ENCODE data around the gene MBD3L2.
"Not testable (repeated sequence)": the region's sequence is repeated elsewhere in the genome, so short reads cannot be mapped to it uniquely, and the experiment has no call there.

MBD3L2 gene

DNA sequence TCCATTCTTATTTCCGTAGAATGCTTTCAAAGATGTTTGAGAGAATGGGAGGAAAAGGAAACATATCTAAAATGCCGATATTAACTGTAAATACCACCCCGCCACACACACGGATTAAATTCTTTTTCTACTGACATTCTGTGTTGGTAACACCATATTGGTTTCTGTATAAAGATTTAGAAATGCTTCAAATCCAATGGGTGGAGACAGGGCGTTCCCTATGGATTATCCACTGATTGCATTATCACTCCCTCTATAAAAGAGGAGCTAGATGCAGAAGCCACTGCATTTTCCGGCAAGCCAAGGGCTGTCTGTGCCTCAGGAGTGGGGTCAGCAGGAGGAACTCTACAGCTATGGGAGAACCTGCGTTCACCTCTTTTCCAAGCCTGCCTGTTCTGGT, at the start of gene MBD3L2:
TSS of gene MBD3L2 (plus strand) at position 301 of the 400 bp plus-strand sequence. CDS start at position 354, 53 bp downstream.
- H3K27me3 ChIP-seq (ENCODE audit: control insufficient read depth, insufficient read depth, low read length); H3K36me3 ChIP-seq (ENCODE audit: control insufficient read depth, insufficient read depth, low read length); H3K9me3 ChIP-seq (ENCODE audit: control insufficient read depth, low read length); H3K4me1 ChIP-seq (ENCODE audit: control insufficient read depth, insufficient read depth, low read length); H3K4me3 ChIP-seq (ENCODE audit: low read length); H3K9ac ChIP-seq (ENCODE audit: low read length): not testable (repeated sequence)

DNA sequence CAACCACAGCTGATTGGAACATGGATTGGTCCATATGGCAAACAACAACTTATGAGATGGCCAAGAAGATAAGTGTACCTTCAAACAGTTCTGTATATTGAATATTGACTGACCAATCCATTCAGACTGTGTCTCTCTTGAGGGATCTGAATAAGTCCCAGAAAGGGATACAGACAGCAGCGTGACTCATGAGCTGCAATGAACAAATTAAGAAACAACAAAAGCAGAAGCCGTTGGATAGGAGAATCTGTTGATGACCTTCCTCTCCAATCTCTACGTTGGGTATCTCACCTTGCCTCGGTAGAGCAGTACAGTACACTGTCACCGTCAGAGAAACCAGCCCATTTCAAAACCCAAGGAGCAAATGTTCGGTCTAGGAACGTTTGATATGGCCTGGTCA, 49.2 kb upstream of the MBD3L2 start:
- Histone ChIP-seq H3K9ac (ENCODE audit: low read length) (no peak overlapping the region), H3K36me3 (ENCODE audit: control insufficient read depth, insufficient read depth, low read length) (no peaks in the 10 kb centered on the region), H3K4me3 (ENCODE audit: low read length) (no peak overlapping the region), H3K27me3 (ENCODE audit: control insufficient read depth, insufficient read depth, low read length) (no peaks in the 10 kb centered on the region), H3K4me1 (ENCODE audit: control insufficient read depth, insufficient read depth, low read length) (no peaks in the 10 kb centered on the region), H3K9me3 (ENCODE audit: control insufficient read depth, low read length) (no peaks in the 10 kb centered on the region)

DNA sequence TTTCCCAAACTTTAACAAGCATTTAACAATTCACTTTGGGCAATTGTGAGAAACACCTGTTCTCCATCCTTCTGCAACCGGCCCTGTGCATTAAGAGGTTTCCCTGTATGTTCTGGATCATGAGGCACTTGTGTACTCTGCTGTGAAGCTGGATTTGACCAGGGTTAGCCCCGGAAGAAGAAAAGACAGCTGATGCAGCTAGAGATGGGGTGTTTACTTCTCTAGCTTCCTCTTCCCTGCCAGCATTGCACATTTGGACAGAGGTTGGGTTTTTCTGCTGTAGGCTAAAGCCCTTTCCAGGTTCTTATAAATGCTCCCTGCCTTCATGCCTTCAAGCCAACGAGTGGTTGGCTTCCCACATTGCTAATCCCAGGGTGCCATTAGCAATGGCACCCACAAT, 48.8 kb upstream of the MBD3L2 start:
- Histone ChIP-seq H3K4me3 (ENCODE audit: low read length) (no peak overlapping the region), H3K9me3 (ENCODE audit: control insufficient read depth, low read length) (no peaks in the 10 kb centered on the region), H3K9ac (ENCODE audit: low read length) (no peak overlapping the region), H3K36me3 (ENCODE audit: control insufficient read depth, insufficient read depth, low read length) (no peaks in the 10 kb centered on the region), H3K4me1 (ENCODE audit: control insufficient read depth, insufficient read depth, low read length) (no peaks in the 10 kb centered on the region), H3K27me3 (ENCODE audit: control insufficient read depth, insufficient read depth, low read length) (no peaks in the 10 kb centered on the region)

DNA sequence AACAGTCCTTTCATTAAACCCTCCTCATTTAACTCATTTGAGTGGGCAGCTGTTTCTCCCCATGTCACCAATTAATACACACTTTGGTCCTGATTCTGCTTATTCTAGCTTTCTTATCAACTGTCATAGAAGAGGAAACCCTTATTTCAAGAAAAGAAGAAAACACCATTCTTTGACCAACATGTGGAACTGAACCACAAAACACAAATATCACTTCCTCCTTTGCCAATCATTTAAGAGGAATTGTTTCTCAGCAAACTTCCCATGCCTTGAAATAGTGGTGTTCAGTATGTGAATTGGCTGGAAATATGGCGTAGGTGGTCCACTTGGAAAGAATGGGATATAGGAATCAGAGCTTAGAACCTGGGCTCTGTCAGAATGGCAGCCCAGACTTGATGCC, 48.3 kb upstream of the MBD3L2 start:
- Histone ChIP-seq H3K9ac (ENCODE audit: low read length) (no peak overlapping the region), H3K27me3 (ENCODE audit: control insufficient read depth, insufficient read depth, low read length) (no peaks in the 10 kb centered on the region), H3K4me3 (ENCODE audit: low read length) (no peak overlapping the region), H3K9me3 (ENCODE audit: control insufficient read depth, low read length) (no peaks in the 10 kb centered on the region), H3K36me3 (ENCODE audit: control insufficient read depth, insufficient read depth, low read length) (no peaks in the 10 kb centered on the region), H3K4me1 (ENCODE audit: control insufficient read depth, insufficient read depth, low read length) (no peaks in the 10 kb centered on the region)

DNA sequence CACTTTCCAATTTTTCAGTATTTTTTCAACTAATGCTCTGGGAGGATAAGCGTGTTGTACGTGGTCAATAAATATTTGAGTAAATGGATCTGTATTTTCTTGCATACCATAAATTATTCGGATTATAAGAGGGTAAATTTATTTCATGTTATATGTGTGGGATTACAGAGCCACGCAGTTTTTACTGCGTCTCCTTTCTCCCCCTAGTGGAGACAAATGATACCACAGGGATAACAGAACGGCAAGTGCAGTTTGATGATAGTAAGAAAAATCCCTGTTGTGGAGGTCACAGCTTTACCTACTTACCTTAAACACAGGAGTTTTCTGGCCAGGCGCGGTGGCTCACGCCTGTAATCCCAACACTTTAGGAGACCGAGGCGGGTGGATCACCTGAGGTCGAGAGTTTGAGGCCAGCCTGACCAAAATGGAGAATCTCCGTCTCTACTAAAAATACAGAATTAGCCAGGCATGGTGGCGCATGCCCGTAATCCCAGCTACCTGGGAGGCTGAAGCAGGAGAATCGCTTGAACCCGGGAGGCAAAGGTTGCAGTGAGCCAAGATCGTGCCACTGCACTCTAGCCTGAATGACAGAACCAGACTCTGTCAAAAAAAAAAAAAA, 44.7 kb upstream of the MBD3L2 start:
- Histone ChIP-seq H3K9me3 (ENCODE audit: control insufficient read depth, low read length) (no peaks in the 10 kb centered on the region), H3K4me1 (ENCODE audit: control insufficient read depth, insufficient read depth, low read length) (no peaks in the 10 kb centered on the region), H3K4me3 (ENCODE audit: low read length) (no peak overlapping the region), H3K27me3 (ENCODE audit: control insufficient read depth, insufficient read depth, low read length) (no peaks in the 10 kb centered on the region), H3K36me3 (ENCODE audit: control insufficient read depth, insufficient read depth, low read length) (no peaks in the 10 kb centered on the region), H3K9ac (ENCODE audit: low read length) (no peak overlapping the region)

DNA sequence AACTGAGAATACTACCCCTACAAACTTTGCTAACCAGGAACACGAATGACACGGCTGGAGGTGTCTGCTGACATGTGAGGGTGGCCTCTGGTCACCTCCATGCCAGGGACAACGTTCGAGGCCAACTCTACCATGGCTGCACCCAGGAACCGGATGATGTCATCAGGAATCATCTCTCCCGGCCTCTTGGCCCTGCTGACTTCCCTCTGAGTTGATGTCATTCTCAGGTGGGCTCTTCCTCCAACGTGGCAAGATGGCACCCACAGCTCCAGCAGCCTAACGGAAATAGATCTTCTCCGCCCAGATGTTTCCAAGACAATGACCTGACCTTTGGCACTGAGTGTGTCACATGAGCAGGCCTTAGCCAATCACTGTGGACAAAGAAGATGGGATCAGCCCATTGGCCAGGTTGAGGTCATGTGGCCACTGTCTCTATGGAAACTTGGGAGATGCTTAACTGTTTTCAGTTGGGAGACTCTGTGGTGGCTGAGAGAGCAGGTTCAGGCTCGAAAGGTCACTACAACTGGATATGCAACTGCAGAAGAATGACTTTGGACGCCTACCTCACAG, 42.9 kb upstream of the MBD3L2 start:
- Histone ChIP-seq H3K4me1 (ENCODE audit: control insufficient read depth, insufficient read depth, low read length) (no peaks in the 10 kb centered on the region), H3K4me3 (ENCODE audit: low read length) (no peak overlapping the region), H3K36me3 (ENCODE audit: control insufficient read depth, insufficient read depth, low read length) (no peaks in the 10 kb centered on the region), H3K9me3 (ENCODE audit: control insufficient read depth, low read length) (no peaks in the 10 kb centered on the region), H3K9ac (ENCODE audit: low read length) (no peak overlapping the region), H3K27me3 (ENCODE audit: control insufficient read depth, insufficient read depth, low read length) (no peaks in the 10 kb centered on the region)

DNA sequence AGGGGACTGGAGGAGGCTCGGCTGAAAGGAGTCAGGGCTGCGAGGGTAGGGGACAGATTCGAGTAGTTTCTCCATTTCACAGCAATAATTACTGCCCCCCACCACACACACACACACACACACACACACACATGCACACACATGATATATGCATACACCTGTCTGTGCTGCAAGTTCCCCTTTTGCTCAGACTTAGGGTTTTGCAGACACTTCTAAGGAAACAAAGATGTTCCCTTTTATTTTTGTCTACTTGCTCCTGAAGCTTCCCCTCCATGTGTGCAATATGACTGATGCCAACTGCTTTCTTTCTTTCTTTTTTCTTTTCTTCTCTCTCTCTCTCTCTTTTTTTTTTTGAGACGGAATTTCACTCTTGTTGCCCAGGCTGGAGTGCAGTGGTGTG, 41.3 kb upstream of the MBD3L2 start:
- Histone ChIP-seq H3K4me3 (ENCODE audit: low read length) (no peak overlapping the region), H3K9me3 (ENCODE audit: control insufficient read depth, low read length) (no peaks in the 10 kb centered on the region), H3K27me3 (ENCODE audit: control insufficient read depth, insufficient read depth, low read length) (no peaks in the 10 kb centered on the region), H3K36me3 (ENCODE audit: control insufficient read depth, insufficient read depth, low read length) (no peaks in the 10 kb centered on the region), H3K9ac (ENCODE audit: low read length) (no peak overlapping the region), H3K4me1 (ENCODE audit: control insufficient read depth, insufficient read depth, low read length) (no peaks in the 10 kb centered on the region)

DNA sequence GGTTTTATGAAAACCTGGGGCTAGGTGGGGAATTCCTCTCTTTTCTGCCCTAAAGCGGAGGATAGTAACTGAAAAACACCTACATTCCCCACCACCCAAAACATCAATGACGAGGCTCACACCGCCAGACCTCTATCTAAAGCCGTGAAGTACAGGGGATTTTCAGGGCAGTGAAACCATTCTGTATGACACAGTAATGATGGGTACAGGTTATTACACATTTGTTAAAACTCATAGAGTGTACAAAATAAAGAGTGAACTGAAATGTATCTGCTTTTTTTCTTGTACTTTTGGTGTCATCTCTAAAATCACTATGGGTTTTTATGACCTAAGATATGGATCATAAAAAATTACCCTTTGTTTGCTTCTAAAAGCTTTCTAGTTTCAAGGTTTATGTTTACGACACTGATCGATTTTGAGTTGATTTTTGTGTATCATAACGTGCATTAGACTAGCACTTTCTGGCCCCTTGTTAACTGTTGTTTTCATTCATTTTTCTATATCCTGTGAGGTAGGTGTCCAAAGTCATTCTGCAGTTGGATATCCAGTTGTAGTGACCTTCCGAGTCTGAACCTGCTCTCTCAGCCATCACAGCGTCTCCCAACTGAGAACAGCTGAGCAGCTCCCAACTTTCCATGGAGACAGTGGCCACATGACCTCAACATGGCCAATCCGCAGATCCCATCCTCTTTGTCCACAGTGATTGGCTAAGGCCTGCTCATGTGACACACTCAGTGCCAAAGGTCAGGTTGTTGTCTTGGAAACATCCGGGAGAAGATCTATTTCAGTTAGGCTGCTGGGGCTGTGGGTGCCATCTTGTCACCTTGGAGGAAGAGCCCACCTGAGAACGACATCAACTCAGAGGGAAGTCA, 38.2 kb upstream of the MBD3L2 start:
- H3K4me3 ChIP-seq (ENCODE audit: low read length): no peak overlapping the region
- no peaks in the 10 kb centered on the region for H3K27me3 ChIP-seq (ENCODE audit: control insufficient read depth, insufficient read depth, low read length)
- H3K36me3 ChIP-seq (ENCODE audit: control insufficient read depth, insufficient read depth, low read length): no peaks in the 10 kb centered on the region
- H3K4me1 ChIP-seq (ENCODE audit: control insufficient read depth, insufficient read depth, low read length): no peaks in the 10 kb centered on the region
- H3K9ac ChIP-seq (ENCODE audit: low read length): no peak overlapping the region
- H3K9me3 ChIP-seq (ENCODE audit: control insufficient read depth, low read length): no peaks in the 10 kb centered on the region

DNA sequence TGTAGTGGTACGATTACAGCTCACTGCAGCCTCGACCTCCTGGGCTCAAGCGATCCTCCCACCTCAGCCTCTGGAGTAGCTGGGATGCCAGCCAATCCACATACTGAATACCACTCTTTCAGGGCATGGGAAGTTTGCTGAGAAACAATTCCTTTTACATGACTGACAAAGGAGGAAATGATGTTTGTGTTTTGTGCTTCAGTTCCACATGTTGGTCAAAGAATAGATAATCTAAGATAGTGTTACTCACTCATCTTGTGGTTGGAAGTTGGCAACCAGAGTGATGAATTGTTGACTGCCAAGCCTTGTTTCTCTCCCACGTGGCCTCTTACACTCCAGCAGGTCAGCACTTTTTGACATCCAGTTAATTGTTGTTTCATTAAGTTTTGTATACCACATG, 35.4 kb upstream of the MBD3L2 start:
- H3K4me1 ChIP-seq (ENCODE audit: control insufficient read depth, insufficient read depth, low read length): no peaks in the 10 kb centered on the region
- H3K9me3 ChIP-seq (ENCODE audit: control insufficient read depth, low read length): no peaks in the 10 kb centered on the region
- H3K27me3 ChIP-seq (ENCODE audit: control insufficient read depth, insufficient read depth, low read length): no peaks in the 10 kb centered on the region
- H3K4me3 ChIP-seq (ENCODE audit: low read length): no peak overlapping the region
- no peak overlapping the region for H3K9ac ChIP-seq (ENCODE audit: low read length)
- no peaks in the 10 kb centered on the region for H3K36me3 ChIP-seq (ENCODE audit: control insufficient read depth, insufficient read depth, low read length)

DNA sequence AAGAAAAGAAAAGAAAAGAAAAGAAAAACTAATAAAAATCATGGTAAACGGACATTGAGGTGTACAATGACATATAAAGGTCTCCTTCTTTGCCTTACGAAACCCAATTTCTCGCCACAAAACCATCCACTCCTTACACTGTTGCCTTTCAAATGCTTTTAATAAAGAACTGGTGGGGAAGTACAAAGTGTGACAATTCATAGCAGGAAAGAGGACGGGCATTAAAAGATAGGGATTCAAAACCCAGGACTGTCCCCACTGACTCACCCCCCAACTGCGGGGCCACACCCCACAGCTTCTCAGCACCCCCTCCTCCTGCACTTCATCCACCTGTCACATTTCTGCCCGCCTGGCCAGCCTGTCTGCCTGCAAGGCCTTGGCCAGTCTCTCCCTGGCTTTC, 30.3 kb upstream of the MBD3L2 start:
- Histone ChIP-seq H3K27me3 (ENCODE audit: control insufficient read depth, insufficient read depth, low read length) (no peaks in the 10 kb centered on the region), H3K4me1 (ENCODE audit: control insufficient read depth, insufficient read depth, low read length) (no peaks in the 10 kb centered on the region), H3K4me3 (ENCODE audit: low read length) (no peak overlapping the region), H3K9ac (ENCODE audit: low read length) (no peak overlapping the region), H3K9me3 (ENCODE audit: control insufficient read depth, low read length) (no peaks in the 10 kb centered on the region), H3K36me3 (ENCODE audit: control insufficient read depth, insufficient read depth, low read length) (no peaks in the 10 kb centered on the region)

DNA sequence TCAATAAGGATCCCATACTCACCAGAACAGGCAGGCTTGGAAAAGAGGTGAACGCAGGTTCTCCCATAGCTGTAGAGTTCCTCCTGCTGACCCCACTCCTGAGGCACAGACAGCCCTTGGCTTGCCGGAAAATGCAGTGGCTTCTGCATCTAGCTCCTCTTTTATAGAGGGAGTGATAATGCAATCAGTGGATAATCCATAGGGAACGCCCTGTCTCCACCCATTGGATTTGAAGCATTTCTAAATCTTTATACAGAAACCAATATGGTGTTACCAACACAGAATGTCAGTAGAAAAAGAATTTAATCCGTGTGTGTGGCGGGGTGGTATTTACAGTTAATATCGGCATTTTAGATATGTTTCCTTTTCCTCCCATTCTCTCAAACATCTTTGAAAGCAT, 27.8 kb upstream of the MBD3L2 start, which contains the start of gene MBD3L2B:
TSS of gene MBD3L2B (minus strand) at position 101 of the 400 bp plus-strand sequence. CDS start at position 67, 34 bp downstream.
- H3K9ac ChIP-seq (ENCODE audit: low read length); H3K27me3 ChIP-seq (ENCODE audit: control insufficient read depth, insufficient read depth, low read length); H3K9me3 ChIP-seq (ENCODE audit: control insufficient read depth, low read length); H3K4me1 ChIP-seq (ENCODE audit: control insufficient read depth, insufficient read depth, low read length); H3K4me3 ChIP-seq (ENCODE audit: low read length); H3K36me3 ChIP-seq (ENCODE audit: control insufficient read depth, insufficient read depth, low read length): not testable (repeated sequence)

DNA sequence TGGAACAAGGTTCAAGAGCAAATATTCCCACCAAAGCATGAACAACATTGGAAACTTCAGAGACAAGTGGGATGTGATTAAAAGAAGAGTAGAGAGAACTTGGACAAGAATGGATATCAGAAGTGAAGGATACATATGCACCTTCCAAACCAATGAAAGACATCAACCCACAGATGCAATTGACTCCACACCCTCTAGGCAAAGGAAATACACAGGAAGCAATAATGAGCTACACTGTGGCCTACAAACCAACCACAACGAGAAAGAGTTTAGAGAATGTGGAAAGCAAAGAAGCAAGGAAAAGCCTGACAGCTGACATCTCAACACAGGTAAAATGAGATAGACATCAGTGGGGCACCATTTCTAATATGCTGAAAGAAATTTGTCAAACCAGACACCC, 20.3 kb upstream of the MBD3L2 start:
- H3K4me1 ChIP-seq (ENCODE audit: control insufficient read depth, insufficient read depth, low read length); H3K4me3 ChIP-seq (ENCODE audit: low read length): not testable (repeated sequence)

More for the DNA sequence above, 20.3 kb upstream of the MBD3L2 start:
- H3K9ac ChIP-seq (ENCODE audit: low read length); H3K27me3 ChIP-seq (ENCODE audit: control insufficient read depth, insufficient read depth, low read length); H3K36me3 ChIP-seq (ENCODE audit: control insufficient read depth, insufficient read depth, low read length); H3K9me3 ChIP-seq (ENCODE audit: control insufficient read depth, low read length): not testable (repeated sequence)

All from mucosa of stomach (tissue), 1 donor.